ENCODE results near the gene TMEM91.

DNA sequence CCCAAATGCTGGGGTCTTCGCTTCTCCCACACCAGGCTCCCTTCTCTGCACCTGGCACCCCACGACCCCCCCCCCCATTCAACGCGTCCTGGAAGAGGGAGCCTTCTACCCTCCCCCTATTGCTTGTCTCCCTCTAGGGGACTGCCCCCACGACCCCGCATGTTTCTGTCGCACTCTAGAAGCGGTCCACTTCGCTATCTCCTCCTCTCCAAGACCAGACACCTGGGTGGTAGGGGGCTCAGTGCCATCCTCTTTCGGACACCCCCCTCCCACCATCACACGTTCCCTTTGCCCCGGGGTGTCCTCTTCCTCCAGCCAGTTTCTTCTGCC, 24.1 kb upstream of the TMEM91 start:
- TF ChIP-seq CTCF (IDR thresholded peaks at IDR 0.05; ENCODE audit: low read length) (no peak), EZH2 (IDR thresholded peaks at IDR 0.05; ENCODE audit: borderline replicate concordance, low read length) (no peak)

All from OCI-LY1 (cell line).